HepG2 (cell line): Measurements from ENCODE around the gene ZKSCAN5. TPM values are rescaled to one million over a fixed set of nuclear protein-coding genes. Genes with fewer than 3 reads are reported as not detected.

Experiments used
- KAT7 ChIP-seq: IDR thresholded peaks from 2 replicates; pipeline ENCODE4 v1.6.1; 2018; ENCODE audit warnings: borderline replicate concordance, missing compliant biosample characterization
- KDM3A ChIP-seq: IDR thresholded peaks from 2 replicates; pipeline ENCODE4 v1.6.1; 2018; ENCODE audit warnings: low read depth, missing compliant biosample characterization
- KDM5A ChIP-seq: fragments of 200-600 bp; sonication (generic); IDR thresholded peaks from 2 replicates; pipeline ENCODE4 v1.7.0; 2018; ENCODE audit warnings: antibody characterized with exemption, mild to moderate bottlenecking, low read length, borderline replicate concordance
- NFYC ChIP-seq: IDR thresholded peaks from 2 replicates; pipeline ENCODE4 v1.6.1; 2016; ENCODE audit warnings: missing genetic modification reagents, missing compliant biosample characterization
- NONO ChIP-seq, 2 experiments: fragments of 450-650 bp in 1 of 2; sonication (generic) in 1 of 2; formaldehyde crosslinking in 1 of 2; IDR thresholded peaks in 1 of 2; conservative IDR thresholded peaks in 1 of 2; 2 replicates each; pipeline versions ENCODE4 v1.6.1 to v1.8.0; 2017 to 2022; ENCODE audit warnings: mild to moderate bottlenecking in 1 of 2, missing genetic modification reagents in 1 of 2, moderate library complexity in 1 of 2
- NR1H2 ChIP-seq: sonication (generic); formaldehyde crosslinking; IDR thresholded peaks from 2 replicates; pipeline ENCODE4 v1.8.1; 2022; ENCODE audit warnings: low read depth, missing genetic modification reagents, borderline replicate concordance
- NR2F1 ChIP-seq, 2 experiments: fragments of 450-650 bp in 1 of 2; formaldehyde crosslinking in 1 of 2; IDR thresholded peaks; 2 replicates each; pipeline versions ENCODE4 v1.5.0 to v1.6.1; 2016 to 2020; ENCODE audit warnings: mild to moderate bottlenecking in 1 of 2, missing compliant biosample characterization in 1 of 2, missing genetic modification reagents in 1 of 2, moderate library complexity in 1 of 2
- POGZ ChIP-seq: sonication (generic); formaldehyde crosslinking; IDR thresholded peaks from 2 replicates; pipeline ENCODE4 v1.4.0; 2020; ENCODE audit warnings: mild to moderate bottlenecking, missing genetic modification reagents
- POLR2A ChIP-seq, 2 experiments: IDR thresholded peaks; 2 replicates each; pipeline ENCODE4 v1.6.1; 2011; ENCODE audit warnings: low read depth in 2 of 2, low read length in 2 of 2, mild to moderate bottlenecking in 1 of 2, moderate library complexity in 1 of 2; ENCODE audit not compliant: insufficient read depth in 1 of 2
- SP1 ChIP-seq, 2 experiments: fragments of 450-650 bp in 1 of 2; sonication (generic) in 1 of 2; formaldehyde crosslinking in 1 of 2; IDR thresholded peaks; 2 replicates each; pipeline versions ENCODE4 v1.4.0 to v1.6.1; 2016 to 2020; ENCODE audit warnings: missing genetic modification reagents in 1 of 2
- SRY ChIP-seq: sonication (generic); formaldehyde crosslinking; IDR thresholded peaks from 2 replicates; pipeline ENCODE4 v1.8.0; 2022; ENCODE audit warnings: mild to moderate bottlenecking, missing genetic modification reagents
- TBX3 ChIP-seq: fragments of 450-650 bp; IDR thresholded peaks from 2 replicates; pipeline ENCODE4 v1.6.1; 2017; ENCODE audit warnings: antibody characterized with exemption, mild to moderate bottlenecking, inconsistent platforms, borderline replicate concordance
- YY1 ChIP-seq: IDR thresholded peaks from 2 replicates; pipeline ENCODE4 v1.6.1; 2011; ENCODE audit warnings: low read length, low read depth, moderate library complexity, mild to moderate bottlenecking; ENCODE audit not compliant: insufficient read depth, insufficient replicate concordance
- ZNF264 ChIP-seq: sonication (generic); formaldehyde crosslinking; IDR thresholded peaks from 2 replicates; pipeline ENCODE4 v1.4.0; 2020; ENCODE audit warnings: missing genetic modification reagents
- ZNF496 ChIP-seq: sonication (generic); formaldehyde crosslinking; IDR thresholded peaks from 2 replicates; pipeline ENCODE4 v1.8.1; 2023; ENCODE audit warnings: mild to moderate bottlenecking, moderate library complexity, missing genetic modification reagents; ENCODE audit not compliant: insufficient replicate concordance
- ZNF564 ChIP-seq: sonication (generic); formaldehyde crosslinking; IDR thresholded peaks from 2 replicates; pipeline ENCODE4 v1.8.1; 2023; ENCODE audit warnings: mild to moderate bottlenecking, missing genetic modification reagents
- ZZZ3 ChIP-seq: sonication (generic); formaldehyde crosslinking; IDR thresholded peaks from 2 replicates; pipeline ENCODE4 v1.4.0; 2020; ENCODE audit warnings: missing genetic modification reagents, mild to moderate bottlenecking, borderline replicate concordance
- polyA plus RNA-seq, 8 experiments: library from polyadenylated mRNA; depleted of rRNA in 3 of 8; stranded (reverse) in 7 of 8; unstranded in 1 of 8; fragments of >200 nt; fragmentation: Illumina TruSeq in 4 of 8; extraction: Trizol in 4 of 8; gene quantifications; 2 replicates each; pipeline versions ENCODE4 v1.2.1 to v1.2.3, GENCODE V29; 2011 to 2016; ENCODE audit warnings: low read depth in 4 of 8, missing spikeins in 1 of 8, mixed read lengths in 1 of 8; ENCODE audit not compliant: insufficient read depth in 1 of 8
- total RNA-seq, 5 experiments: library from RNA; depleted of rRNA; stranded (reverse); fragments of >200 nt; fragmentation: Illumina TruSeq; extraction: Trizol; gene quantifications; 2 replicates each; pipeline ENCODE4 v1.2.3, GENCODE V29; 2016; ENCODE audit warnings: low read depth in 1 of 5
- TF ChIP-seq, protein P1 (sequence below): sonication (generic); formaldehyde crosslinking; IDR thresholded peaks from 2 replicates; pipeline ENCODE4 v1.5.0; 2020; ENCODE audit warnings: missing genetic modification reagents, mild to moderate bottlenecking, borderline replicate concordance
- TF ChIP-seq, protein P2 (sequence below): sonication (generic); formaldehyde crosslinking; conservative IDR thresholded peaks from 2 replicates; pipeline ENCODE4 v1.4.0; 2020; ENCODE audit warnings: missing genetic modification reagents
- TF ChIP-seq, protein P3 (sequence below): sonication (generic); formaldehyde crosslinking; IDR thresholded peaks from 2 replicates; pipeline ENCODE4 v1.5.0; 2020; ENCODE audit warnings: missing genetic modification reagents
- TF ChIP-seq, protein P4 (sequence below): sonication (generic); formaldehyde crosslinking; IDR thresholded peaks from 2 replicates; pipeline ENCODE4 v1.5.1; 2020; ENCODE audit warnings: missing genetic modification reagents, mild to moderate bottlenecking, borderline replicate concordance
- TF ChIP-seq, protein P5 (sequence below): sonication (generic); formaldehyde crosslinking; IDR thresholded peaks from 2 replicates; pipeline ENCODE4 v1.5.1; 2020; ENCODE audit warnings: missing genetic modification reagents, mild to moderate bottlenecking, borderline replicate concordance
- TF ChIP-seq, protein P6 (sequence below): sonication (generic); formaldehyde crosslinking; IDR thresholded peaks from 2 replicates; pipeline ENCODE4 v1.4.0; 2020; ENCODE audit warnings: missing genetic modification reagents

ZKSCAN5 gene
- total and polyA plus RNA-seq, 2 of the 13 experiments (the other 11 are each of a cell fraction or from before 2014, with no cell fraction given), result 5.5 to 11.7 TPM

DNA sequence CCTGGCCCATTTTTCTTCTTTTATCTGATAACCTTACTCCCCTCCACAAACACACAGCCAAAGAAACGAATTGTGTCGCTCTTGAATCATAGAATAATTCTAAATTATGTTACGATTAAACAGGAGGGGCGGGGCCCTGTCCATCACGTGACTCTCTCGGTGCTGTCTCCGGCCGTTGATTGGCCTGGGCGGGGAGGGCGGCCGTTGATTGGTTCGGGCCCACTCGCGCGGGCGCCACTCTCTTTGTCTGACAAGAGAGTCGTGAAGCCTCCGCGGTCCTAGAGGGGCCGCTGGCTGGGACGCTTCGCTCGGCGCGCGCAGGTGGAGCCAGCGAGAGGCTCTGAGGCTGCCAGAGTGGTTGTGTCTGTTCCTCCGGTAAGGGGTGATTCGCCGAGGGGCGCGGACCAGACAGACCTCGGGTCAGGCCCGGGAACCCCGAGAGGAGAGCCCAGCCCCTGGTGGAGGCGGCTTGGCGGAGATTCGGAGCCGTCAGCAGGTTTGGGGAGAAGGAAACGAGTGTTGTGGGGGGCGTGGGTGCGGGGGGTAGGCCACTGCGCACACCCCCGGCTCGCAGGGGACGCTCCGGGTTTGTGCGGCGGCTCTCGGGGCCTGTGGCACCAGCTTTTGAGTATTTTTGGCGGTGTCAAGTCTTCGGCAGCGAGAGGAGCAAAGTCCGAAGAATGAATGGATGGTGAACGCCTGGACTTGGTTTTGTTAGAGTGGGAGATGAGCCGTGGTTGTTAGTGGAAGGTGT, 31.7 kb upstream of the ZKSCAN5 start, which contains the start of gene ZNF789 (continued):
- TF ChIP-seq, protein P1, sequence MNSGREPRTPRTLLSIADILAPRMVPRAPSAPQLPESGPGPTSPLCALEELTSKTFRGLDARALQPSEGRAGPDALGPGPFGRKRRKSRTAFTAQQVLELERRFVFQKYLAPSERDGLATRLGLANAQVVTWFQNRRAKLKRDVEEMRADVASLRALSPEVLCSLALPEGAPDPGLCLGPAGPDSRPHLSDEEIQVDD, result no peak
- TF ChIP-seq SP1 (IDR thresholded peaks at IDR 0.05) (no peak), SP1 (CRISPR knock-in tag; IDR thresholded peaks at IDR 0.05) (peak; percentile 63), KDM5A (peak; percentile 84), ZZZ3 (CRISPR knock-in tag) (peak; percentile 49; the same call in 1 of the 2 replicates), ZNF564 (CRISPR knock-in tag) (no peak; the same call in 1 of the 2 replicates), KDM3A (CRISPR knock-in tag) (no peak), SRY (CRISPR knock-in tag) (peak; percentile 47; the same call in 1 of the 2 replicates), NONO (IDR thresholded peaks at IDR 0.05) (no peak), NONO (CRISPR knock-in tag; conservative IDR thresholded peaks at IDR 0.05) (peak; percentile 65; the same call in 1 of the 2 replicates), YY1 (peak; percentile 30), POGZ (peak; percentile 64), NFYC (CRISPR knock-in tag) (peak; percentile 90), POLR2A (IDR thresholded peaks at IDR 0.05; ENCODE audit: insufficient read depth in 1 of 2, low read depth in 2 of 2, low read length in 2 of 2) (peak; percentile 79 to 87), TBX3 (no peak), KAT7 (CRISPR knock-in tag) (no peak), NR1H2 (CRISPR knock-in tag) (no peak), ZNF264 (no peak), ZNF496 (CRISPR knock-in tag) (no peak), NR2F1 (CRISPR knock-in tag; IDR thresholded peaks at IDR 0.05) (no peak)
- TF ChIP-seq, protein P2, sequence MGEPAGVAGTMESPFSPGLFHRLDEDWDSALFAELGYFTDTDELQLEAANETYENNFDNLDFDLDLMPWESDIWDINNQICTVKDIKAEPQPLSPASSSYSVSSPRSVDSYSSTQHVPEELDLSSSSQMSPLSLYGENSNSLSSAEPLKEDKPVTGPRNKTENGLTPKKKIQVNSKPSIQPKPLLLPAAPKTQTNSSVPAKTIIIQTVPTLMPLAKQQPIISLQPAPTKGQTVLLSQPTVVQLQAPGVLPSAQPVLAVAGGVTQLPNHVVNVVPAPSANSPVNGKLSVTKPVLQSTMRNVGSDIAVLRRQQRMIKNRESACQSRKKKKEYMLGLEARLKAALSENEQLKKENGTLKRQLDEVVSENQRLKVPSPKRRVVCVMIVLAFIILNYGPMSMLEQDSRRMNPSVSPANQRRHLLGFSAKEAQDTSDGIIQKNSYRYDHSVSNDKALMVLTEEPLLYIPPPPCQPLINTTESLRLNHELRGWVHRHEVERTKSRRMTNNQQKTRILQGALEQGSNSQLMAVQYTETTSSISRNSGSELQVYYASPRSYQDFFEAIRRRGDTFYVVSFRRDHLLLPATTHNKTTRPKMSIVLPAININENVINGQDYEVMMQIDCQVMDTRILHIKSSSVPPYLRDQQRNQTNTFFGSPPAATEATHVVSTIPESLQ (CRISPR knock-in tag), result 0 out of 2 replicates have a peak, but pooled peaks have one; percentile 35
- TF ChIP-seq, protein P3, sequence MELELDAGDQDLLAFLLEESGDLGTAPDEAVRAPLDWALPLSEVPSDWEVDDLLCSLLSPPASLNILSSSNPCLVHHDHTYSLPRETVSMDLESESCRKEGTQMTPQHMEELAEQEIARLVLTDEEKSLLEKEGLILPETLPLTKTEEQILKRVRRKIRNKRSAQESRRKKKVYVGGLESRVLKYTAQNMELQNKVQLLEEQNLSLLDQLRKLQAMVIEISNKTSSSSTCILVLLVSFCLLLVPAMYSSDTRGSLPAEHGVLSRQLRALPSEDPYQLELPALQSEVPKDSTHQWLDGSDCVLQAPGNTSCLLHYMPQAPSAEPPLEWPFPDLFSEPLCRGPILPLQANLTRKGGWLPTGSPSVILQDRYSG (CRISPR knock-in tag), result no peak
- TF ChIP-seq, protein P4, sequence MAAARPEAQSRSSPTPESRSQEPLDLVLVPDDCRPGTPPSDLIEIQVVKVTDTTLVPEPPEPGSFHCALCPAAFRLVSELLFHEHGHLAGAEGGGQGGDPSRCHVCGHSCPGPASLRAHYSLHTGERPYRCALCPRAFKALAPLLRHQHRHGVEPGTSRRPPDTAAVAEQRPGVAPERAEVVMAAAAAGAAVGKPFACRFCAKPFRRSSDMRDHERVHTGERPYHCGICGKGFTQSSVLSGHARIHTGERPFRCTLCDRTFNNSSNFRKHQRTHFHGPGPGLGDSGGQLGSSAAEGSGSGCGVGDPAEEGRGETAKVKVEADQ (CRISPR knock-in tag), result no peak
- TF ChIP-seq, protein P5, sequence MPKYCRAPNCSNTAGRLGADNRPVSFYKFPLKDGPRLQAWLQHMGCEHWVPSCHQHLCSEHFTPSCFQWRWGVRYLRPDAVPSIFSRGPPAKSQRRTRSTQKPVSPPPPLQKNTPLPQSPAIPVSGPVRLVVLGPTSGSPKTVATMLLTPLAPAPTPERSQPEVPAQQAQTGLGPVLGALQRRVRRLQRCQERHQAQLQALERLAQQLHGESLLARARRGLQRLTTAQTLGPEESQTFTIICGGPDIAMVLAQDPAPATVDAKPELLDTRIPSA (CRISPR knock-in tag), result no peak
- TF ChIP-seq, protein P6, sequence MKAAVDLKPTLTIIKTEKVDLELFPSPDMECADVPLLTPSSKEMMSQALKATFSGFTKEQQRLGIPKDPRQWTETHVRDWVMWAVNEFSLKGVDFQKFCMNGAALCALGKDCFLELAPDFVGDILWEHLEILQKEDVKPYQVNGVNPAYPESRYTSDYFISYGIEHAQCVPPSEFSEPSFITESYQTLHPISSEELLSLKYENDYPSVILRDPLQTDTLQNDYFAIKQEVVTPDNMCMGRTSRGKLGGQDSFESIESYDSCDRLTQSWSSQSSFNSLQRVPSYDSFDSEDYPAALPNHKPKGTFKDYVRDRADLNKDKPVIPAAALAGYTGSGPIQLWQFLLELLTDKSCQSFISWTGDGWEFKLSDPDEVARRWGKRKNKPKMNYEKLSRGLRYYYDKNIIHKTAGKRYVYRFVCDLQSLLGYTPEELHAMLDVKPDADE (CRISPR knock-in tag), result no peak
